MM.1S (cell line): Measurements from ENCODE around the gene U2AF1L4.
A peak's percentile ranks its signal among the peaks of the same experiment; 100 is the strongest.

Experiments
- DNase-seq: peaks from one replicate; pipeline ENCODE4 v3.0.0-alpha.2; 2015
- H2AFZ ChIP-seq: fragments of 300-600 bp; sonication (generic); 2 replicates; pipeline ENCODE4 v1.6.0; 2016; ENCODE audit warnings: antibody characterized with exemption, low read length
- H3F3A ChIP-seq: fragments of 300-600 bp; sonication (generic); 2 replicates; pipeline ENCODE4 v1.6.1; 2016; ENCODE audit warnings: mild to moderate bottlenecking, antibody characterized with exemption, low read length, moderate library complexity, mixed read lengths; ENCODE audit not compliant: insufficient read depth
- H3K27ac ChIP-seq: fragments of 300-600 bp; sonication (generic); 2 replicates; pipeline ENCODE4 v1.5.1; 2016; ENCODE audit warnings: mild to moderate bottlenecking, low read length
- H3K27me3 ChIP-seq: fragments of 300-600 bp; sonication (generic); replicated peaks from 2 replicates; pipeline ENCODE4 v1.6.0; 2016; ENCODE audit warnings: low read length; ENCODE audit not compliant: insufficient read depth
- H3K36me3 ChIP-seq: fragments of 300-600 bp; sonication (generic); replicated peaks from 2 replicates; pipeline ENCODE4 v1.6.1; 2016; ENCODE audit warnings: mild to moderate bottlenecking, low read length, mixed read lengths; ENCODE audit not compliant: insufficient read depth
- H3K4me1 ChIP-seq: fragments of 300-600 bp; sonication (generic); 2 replicates; pipeline ENCODE4 v1.6.1; 2016; ENCODE audit warnings: low read length, mixed read lengths
- H3K4me2 ChIP-seq: fragments of 300-600 bp; sonication (generic); 2 replicates; pipeline ENCODE4 v1.6.0; 2016; ENCODE audit warnings: low read depth, low read length
- H3K4me3 ChIP-seq: fragments of 300-600 bp; sonication (generic); 2 replicates; pipeline ENCODE4 v1.5.1; 2016; ENCODE audit warnings: low read length, mixed read lengths
- H3K79me2 ChIP-seq: fragments of 300-600 bp; sonication (generic); 2 replicates; pipeline ENCODE4 v1.6.1; 2016; ENCODE audit warnings: mixed run types, low read length, mixed read lengths
- H3K9ac ChIP-seq: fragments of 300-600 bp; sonication (generic); 2 replicates; pipeline ENCODE4 v1.6.1; 2016; ENCODE audit warnings: low read length, mixed read lengths
- H3K9me2 ChIP-seq: fragments of 300-600 bp; sonication (generic); replicated peaks from 2 replicates; pipeline ENCODE4 v1.6.1; 2016; ENCODE audit warnings: mild to moderate bottlenecking, low read length, mixed read lengths; ENCODE audit not compliant: insufficient read depth
- H3K9me3 ChIP-seq: fragments of 300-600 bp; sonication (generic); replicated peaks from 2 replicates; pipeline ENCODE4 v1.6.1; 2016; ENCODE audit warnings: mild to moderate bottlenecking, low read length, mixed read lengths; ENCODE audit not compliant: insufficient read depth
- H4K20me1 ChIP-seq: fragments of 300-600 bp; sonication (generic); 2 replicates; pipeline ENCODE4 v1.6.1; 2016; ENCODE audit warnings: mild to moderate bottlenecking, low read length, moderate library complexity, mixed read lengths; ENCODE audit not compliant: insufficient read depth
- CTCF ChIP-seq: fragments of 300-600 bp; sonication (generic); IDR thresholded peaks from 2 replicates; pipeline ENCODE4 v1.5.1; 2016; ENCODE audit warnings: antibody characterized with exemption, low read length, mixed read lengths
- EZH2 ChIP-seq: fragments of 300-600 bp; sonication (generic); optimal IDR thresholded peaks from 2 replicates; pipeline ENCODE3; 2017; ENCODE audit warnings: low read depth, mild to moderate bottlenecking, antibody characterized with exemption, low read length, mixed read lengths
- EZH2phosphoT487 ChIP-seq: fragments of 300-600 bp; sonication (generic); IDR thresholded peaks from 2 replicates; pipeline ENCODE4 v1.6.1; 2018; ENCODE audit warnings: antibody characterized with exemption, low read length

The U2AF1L4 gene

GRCh38 chr19:35746531-35746930 lies 1.3 kb upstream of the U2AF1L4 start:
- H2AFZ ChIP-seq, result no peak overlapping the region
- no peaks in the 10 kb centered on the region for H3K36me3 ChIP-seq
- H3K27me3 ChIP-seq, result no peaks in the 10 kb centered on the region
- H3F3A ChIP-seq, result peaks cover 15% of the 10 kb centered on the region; the same call in 1 of the 2 replicates
- 0 out of 2 replicates have a peak overlapping the region, but pooled peaks have one; percentile 90 for H3K4me3 ChIP-seq
- peak overlapping the region; percentile 86 for H3K4me2 ChIP-seq
- TF ChIP-seq EZH2 (no peak), CTCF (no peak), EZH2phosphoT487 (no peak)
- peak overlapping the region; percentile 84; the same call in 1 of the 2 replicates for H3K9ac ChIP-seq
- no peaks in the 10 kb centered on the region for H3K9me2 ChIP-seq
- no peaks in the 10 kb centered on the region for H4K20me1 ChIP-seq
- no peak overlapping the region for H3K27ac ChIP-seq
- peaks cover 40% of the 10 kb centered on the region for H3K79me2 ChIP-seq
- H3K9me3 ChIP-seq, result no peaks in the 10 kb centered on the region
- DNase-seq, result no peak
- H3K4me1 ChIP-seq, result peaks cover 26% of the 10 kb centered on the region

DNA sequence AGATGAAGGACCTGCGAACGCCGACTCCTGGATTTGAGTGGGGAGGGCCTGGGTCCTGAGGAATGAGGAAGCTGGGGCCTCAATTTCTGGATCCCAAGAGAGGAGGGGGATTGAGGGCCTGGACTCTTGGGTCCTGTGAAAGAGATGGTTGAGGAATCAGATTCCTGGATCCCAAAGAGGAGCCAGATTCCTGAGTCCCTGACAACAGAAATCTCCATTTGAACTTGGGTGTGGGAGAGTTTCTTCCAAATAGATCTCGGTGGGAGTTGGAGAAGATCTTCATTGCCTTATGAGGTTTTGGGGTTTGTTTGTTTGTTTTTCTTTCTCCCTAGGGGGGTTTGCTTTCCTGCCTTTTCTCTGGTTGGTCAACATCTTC lies 857 bp upstream of the U2AF1L4 start:
- Histone ChIP-seq H3K36me3 (no peaks in the 10 kb centered on the region), H3K4me1 (peaks cover 26% of the 10 kb centered on the region), H3K27ac (no peak overlapping the region; the same call in 1 of the 2 replicates), H3K4me2 (peak overlapping the region; percentile 86), H3K9me2 (no peaks in the 10 kb centered on the region), H3F3A (peaks cover 18% of the 10 kb centered on the region; the same call in 1 of the 2 replicates), H4K20me1 (no peaks in the 10 kb centered on the region), H3K9me3 (no peaks in the 10 kb centered on the region), H3K79me2 (peaks cover 40% of the 10 kb centered on the region), H3K27me3 (no peaks in the 10 kb centered on the region), H2AFZ (peak overlapping the region; percentile 71; the same call in 1 of the 2 replicates), H3K9ac (peak overlapping the region; percentile 84; the same call in 1 of the 2 replicates), H3K4me3 (peak overlapping the region; percentile 90)
- DNase-seq, result no peak
- TF ChIP-seq EZH2 (no peak), EZH2phosphoT487 (no peak)

GRCh38 chr19:35744430-35745327 lies 539 bp downstream of the U2AF1L4 start:
- H3K36me3 ChIP-seq, result no peaks in the 10 kb centered on the region
- peaks cover 26% of the 10 kb centered on the region for H3K4me1 ChIP-seq
- H3F3A ChIP-seq, result peaks cover 22% of the 10 kb centered on the region; the same call in 1 of the 2 replicates
- peak overlapping the region; percentile 90 for H3K27ac ChIP-seq
- H3K4me2 ChIP-seq, result peak overlapping the region; percentile 88
- peak; percentile 95 for DNase-seq
- TF ChIP-seq EZH2, result no peak
- TF ChIP-seq CTCF, result peak; percentile 29
- no peaks in the 10 kb centered on the region for H3K9me3 ChIP-seq
- peak overlapping the region; percentile 63 for H2AFZ ChIP-seq
- peak overlapping the region; percentile 84 for H3K9ac ChIP-seq
- H3K27me3 ChIP-seq, result no peaks in the 10 kb centered on the region
- no peaks in the 10 kb centered on the region for H3K9me2 ChIP-seq
- H4K20me1 ChIP-seq, result no peaks in the 10 kb centered on the region
- peaks cover 37% of the 10 kb centered on the region for H3K79me2 ChIP-seq
- H3K4me3 ChIP-seq, result peak overlapping the region; percentile 90
